Activated CD8-positive, alpha-beta T cell treated with anti-CD3 and anti-CD28 coated beads for 36 hours (primary cell): Measurements from ENCODE around the gene PRR13. TPM values are rescaled to one million over a fixed set of nuclear protein-coding genes. Genes with fewer than 3 reads are reported as not detected.
A peak's percentile ranks its signal among the peaks of the same experiment; 100 is the strongest.
"Not testable (repeated sequence)": the region's sequence is repeated elsewhere in the genome, so short reads cannot be mapped to it uniquely, and the experiment has no call there.

ENCODE experiments used
- ATAC-seq: fragments of 200-7000 bp; cut with Tn5 transposase; one replicate; pipeline ENCODE4 v1.10.0; 2021; ENCODE audit warnings: mild to moderate bottlenecking, moderate library complexity
- CTCF ChIA-PET: fragments of 350-600 bp; sonication (Branson Sonifier 250); formaldehyde crosslinking; loops from one replicate; lab custom pipeline; 2021; ENCODE audit warnings: antibody characterized with exemption; lab: Charles Lee
- POLR2A ChIA-PET: fragments of 350-600 bp; sonication (Branson Sonifier 250); formaldehyde crosslinking; loops from one replicate; lab custom pipeline; 2021; ENCODE audit warnings: antibody characterized with exemption; lab: Charles Lee
- DNase-seq: peaks from one replicate; pipeline ENCODE4 v3.0.0-alpha.2; 2020
- H3K27ac Mint-ChIP-seq: one replicate; pipeline ENCODE4 v1.8.0; 2021; ENCODE audit warnings: mild to moderate bottlenecking, mixed read lengths
- H3K27me3 Mint-ChIP-seq: one replicate; pipeline ENCODE4 v1.8.0; 2021; ENCODE audit warnings: mixed read lengths
- H3K36me3 Mint-ChIP-seq: one replicate; pipeline ENCODE4 v1.8.0; 2021; ENCODE audit warnings: low read depth, mixed read lengths
- H3K4me1 Mint-ChIP-seq: one replicate; pipeline ENCODE4 v1.8.0; 2021; ENCODE audit warnings: low read depth, mixed read lengths
- H3K4me3 Mint-ChIP-seq: one replicate; pipeline ENCODE4 v1.8.0; 2021; ENCODE audit warnings: mild to moderate bottlenecking, moderate library complexity, mixed read lengths
- H3K9me3 Mint-ChIP-seq: one replicate; pipeline ENCODE4 v1.8.0; 2021; ENCODE audit warnings: mixed read lengths
- intact Hi-C: fragments of 100-400 bp; cut with micrococcal nuclease; formaldehyde crosslinking; loops from one replicate; pipeline ENCODE4 v1.10.0; 2022
- total RNA-seq, 2 experiments: library from RNA; stranded (reverse); gene quantifications; one replicate each; pipeline ENCODE4 v1.2.3, GENCODE V29; 2021
- TF ChIP-seq, protein P1 (sequence below): fragments of 200-600 bp; IDR thresholded peaks from one replicate; pipeline ENCODE4 v1.8.0; 2022; ENCODE audit warnings: antibody characterized with exemption, mild to moderate bottlenecking

PRR13 gene
- total RNA-seq, 2 experiments from 2014 or later: 167 to 187 TPM

DNA sequence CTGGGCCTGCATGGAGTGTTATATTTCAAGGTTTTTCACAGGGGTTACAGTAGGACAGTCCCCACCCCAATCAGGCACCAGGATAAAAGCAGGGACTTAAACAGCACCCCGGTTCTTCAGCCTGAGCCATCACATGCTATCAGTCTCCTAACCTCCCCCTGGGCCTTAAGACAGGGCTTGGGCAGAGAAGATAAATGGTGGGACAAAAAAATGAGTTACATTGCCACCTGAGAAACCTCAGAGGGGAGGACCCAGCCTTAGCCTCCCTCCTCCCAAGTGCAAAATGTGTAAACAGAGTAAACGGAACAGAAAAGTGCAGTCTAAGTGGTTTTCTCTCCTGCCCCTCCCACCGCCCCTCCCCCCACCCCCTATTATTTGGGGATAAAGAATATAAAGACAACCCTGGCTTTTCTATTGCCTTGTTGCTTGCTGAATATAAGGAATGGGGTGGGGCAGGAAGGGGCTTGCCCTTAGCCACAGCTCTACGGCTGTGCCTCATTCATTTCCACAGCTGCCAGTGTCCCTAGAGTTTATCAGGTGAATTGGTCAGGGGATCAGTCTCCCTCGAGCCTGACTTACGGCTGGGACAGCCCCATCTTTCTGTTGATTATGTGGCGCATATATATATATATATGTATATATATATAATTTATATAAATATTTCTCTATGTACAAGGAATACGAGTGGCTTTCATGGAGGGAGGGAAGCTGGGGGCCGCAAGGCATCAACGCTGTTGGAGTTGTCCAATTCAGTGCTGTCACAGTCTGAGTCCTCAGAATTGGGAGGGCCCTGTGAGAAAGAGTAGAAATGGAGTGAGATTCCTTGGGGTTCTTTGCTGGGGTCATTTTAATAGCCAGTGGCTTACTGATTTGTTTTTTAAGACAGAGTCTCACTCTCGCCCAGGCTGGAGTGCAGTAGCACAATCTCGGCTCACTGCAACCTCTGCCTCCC lies 39.2 kb downstream of the PRR13 start:
- Mint-ChIP-seq H3K27me3 (no peaks in the 10 kb centered on the region), H3K4me1 (peaks cover 20% of the 10 kb centered on the region), H3K27ac (no peak overlapping the region), H3K36me3 (peaks cover 47% of the 10 kb centered on the region), H3K4me3 (no peak overlapping the region), H3K9me3 (no peaks in the 10 kb centered on the region)
- ChIA-PET POLR2A (interaction anchor here (1.1 to 54.1 kb wide), 5 partner anchors 6 to 181 kb away, joined by 3 to 1494 read pairs (median 4); partner anchors contain the start of genes MAP3K12, MYG1, NPFF and PCBP2), CTCF (interaction anchor here (1.0 to 1.6 kb wide), 5 partner anchors 7 to 184 kb away, joined by 4 to 13 read pairs (median 5); no protein-coding TSS in a partner anchor)
- no peak for DNase-seq
- TF ChIP-seq, protein P1, sequence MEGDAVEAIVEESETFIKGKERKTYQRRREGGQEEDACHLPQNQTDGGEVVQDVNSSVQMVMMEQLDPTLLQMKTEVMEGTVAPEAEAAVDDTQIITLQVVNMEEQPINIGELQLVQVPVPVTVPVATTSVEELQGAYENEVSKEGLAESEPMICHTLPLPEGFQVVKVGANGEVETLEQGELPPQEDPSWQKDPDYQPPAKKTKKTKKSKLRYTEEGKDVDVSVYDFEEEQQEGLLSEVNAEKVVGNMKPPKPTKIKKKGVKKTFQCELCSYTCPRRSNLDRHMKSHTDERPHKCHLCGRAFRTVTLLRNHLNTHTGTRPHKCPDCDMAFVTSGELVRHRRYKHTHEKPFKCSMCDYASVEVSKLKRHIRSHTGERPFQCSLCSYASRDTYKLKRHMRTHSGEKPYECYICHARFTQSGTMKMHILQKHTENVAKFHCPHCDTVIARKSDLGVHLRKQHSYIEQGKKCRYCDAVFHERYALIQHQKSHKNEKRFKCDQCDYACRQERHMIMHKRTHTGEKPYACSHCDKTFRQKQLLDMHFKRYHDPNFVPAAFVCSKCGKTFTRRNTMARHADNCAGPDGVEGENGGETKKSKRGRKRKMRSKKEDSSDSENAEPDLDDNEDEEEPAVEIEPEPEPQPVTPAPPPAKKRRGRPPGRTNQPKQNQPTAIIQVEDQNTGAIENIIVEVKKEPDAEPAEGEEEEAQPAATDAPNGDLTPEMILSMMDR: no peak
- intact Hi-C loops: no loop called here
- ATAC-seq: no peak

DNA sequence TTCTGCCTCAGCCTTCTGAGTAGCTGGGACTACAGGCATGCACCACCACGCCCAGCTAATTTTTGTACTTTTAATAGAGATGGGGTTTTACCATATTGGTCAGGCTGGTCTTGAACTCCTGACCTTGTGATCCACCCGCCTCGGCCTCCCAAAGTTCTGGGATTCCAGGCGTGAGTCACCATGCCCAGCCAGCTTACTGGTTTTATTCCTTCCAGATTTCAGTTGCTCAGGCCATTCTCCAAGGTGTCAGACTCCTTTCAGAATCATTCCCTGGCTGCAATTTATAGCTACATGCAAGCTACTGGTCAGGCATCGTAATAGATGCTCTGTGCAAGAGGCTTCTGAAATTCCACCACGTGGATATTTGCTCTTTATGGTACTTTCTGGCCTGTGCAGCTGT lies 39.9 kb downstream of the PRR13 start:
- ATAC-seq, H3K9me3 Mint-ChIP-seq, intact Hi-C loops, H3K27ac Mint-ChIP-seq, H3K4me3 Mint-ChIP-seq, DNase-seq, H3K27me3 Mint-ChIP-seq: not testable (repeated sequence)
- CTCF ChIA-PET: interaction anchor here (0.9 to 1.7 kb wide), 10 partner anchors 8 to 185 kb away, joined by 3 to 13 read pairs (median 4); partner anchors contain the start of genes AAAS, MAP3K12 and TARBP2
- Mint-ChIP-seq H3K4me1 (peaks cover 17% of the 10 kb centered on the region), H3K36me3 (peaks cover 41% of the 10 kb centered on the region)
- POLR2A ChIA-PET: interaction anchor here (1.1 to 54.1 kb wide), 7 partner anchors 6 to 182 kb away, joined by 3 to 1494 read pairs (median 4); partner anchors contain the start of genes MAP3K12, MYG1, NPFF and PCBP2

DNA sequence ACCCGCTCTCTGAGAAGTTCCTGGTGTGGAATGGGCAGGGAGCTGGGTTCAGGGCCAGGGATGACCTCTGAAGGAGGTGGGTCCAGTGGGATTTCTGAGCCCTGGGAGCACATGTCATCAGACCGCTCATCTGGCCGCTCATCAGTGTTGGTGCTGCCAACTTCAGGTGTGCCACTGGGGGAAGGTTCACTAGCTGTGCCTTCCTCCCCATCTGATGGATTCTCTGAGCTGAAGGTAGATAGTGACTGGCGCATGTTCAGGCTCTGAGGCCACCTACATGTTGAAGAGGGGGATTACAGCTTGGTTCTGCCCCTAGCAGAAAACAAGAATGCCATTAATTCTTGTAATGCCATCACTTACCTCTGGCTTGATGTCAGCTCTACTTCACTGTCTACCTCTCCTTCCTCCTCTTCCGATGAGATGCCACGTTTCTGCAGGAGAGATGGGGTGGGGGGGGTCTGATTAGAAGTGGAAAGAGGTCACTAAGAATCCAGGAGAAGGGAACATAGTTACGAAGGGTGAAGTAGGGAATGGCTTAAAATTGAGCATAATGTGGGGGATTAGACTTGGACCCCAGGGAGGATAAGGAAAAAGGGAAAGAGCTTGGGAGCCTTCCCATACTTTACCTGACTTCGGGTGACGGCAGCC lies 40.5 kb downstream of the PRR13 start:
- ATAC-seq: peak; percentile 53
- DNase-seq: peak; percentile 20
- Mint-ChIP-seq H3K36me3 (peaks cover 37% of the 10 kb centered on the region), H3K27me3 (no peaks in the 10 kb centered on the region), H3K4me1 (peaks cover 16% of the 10 kb centered on the region), H3K27ac (peak overlapping the region; percentile 61), H3K9me3 (no peaks in the 10 kb centered on the region), H3K4me3 (no peak overlapping the region)
- CTCF ChIA-PET: interaction anchor here (0.9 to 1.7 kb wide), 10 partner anchors 8 to 186 kb away, joined by 3 to 13 read pairs (median 4); partner anchors contain the start of genes AAAS, MAP3K12 and TARBP2
- intact Hi-C loops: no loop called here
- TF ChIP-seq, protein P1: peak; percentile 28
- POLR2A ChIA-PET: interaction anchor here (1.1 to 54.1 kb wide), 6 partner anchors 5 to 157 kb away, joined by 3 to 1494 read pairs (median 4); partner anchors contain the start of genes MAP3K12, NPFF, PCBP2 and PRR13

DNA sequence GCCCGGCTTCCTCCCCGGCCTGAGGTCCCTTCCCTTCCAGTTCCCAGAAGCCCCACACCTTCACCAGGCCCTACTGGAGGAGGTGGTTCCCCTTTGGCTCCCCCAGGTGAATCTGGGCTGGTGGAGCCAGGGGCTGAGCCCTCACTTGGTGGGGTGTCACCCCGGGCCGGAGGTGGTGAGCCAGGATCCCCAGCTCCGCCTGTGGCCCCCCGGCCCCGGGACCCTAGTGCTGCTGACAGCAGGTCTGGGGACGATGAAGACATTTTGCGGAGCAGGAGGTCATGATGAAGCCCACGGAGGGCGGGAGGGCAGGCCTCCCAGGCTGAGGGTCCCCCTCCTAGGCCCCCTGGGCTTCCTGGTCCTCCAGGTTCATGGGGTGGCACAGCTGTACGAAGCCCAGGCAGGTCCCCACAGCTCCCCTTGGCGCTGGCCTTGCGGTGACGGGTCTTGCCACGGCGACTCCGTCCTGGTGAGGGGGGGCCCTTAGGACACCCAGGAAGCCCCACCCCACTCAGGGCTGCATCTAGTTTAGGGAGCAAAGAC lies 41.2 kb downstream of the PRR13 start:
- POLR2A ChIA-PET: interaction anchor here (1.1 to 54.1 kb wide), 6 partner anchors 4 to 158 kb away, joined by 3 to 1494 read pairs (median 4); partner anchors contain the start of genes MAP3K12, NPFF, PCBP2 and PRR13

More for the DNA sequence above, 41.2 kb downstream of the PRR13 start:
- TF ChIP-seq, protein P1: no peak
- ATAC-seq (no peak), DNase-seq (no peak)
- CTCF ChIA-PET: interaction anchor here (0.9 to 1.7 kb wide), 6 partner anchors 9 to 162 kb away, joined by 3 to 13 read pairs (median 4); partner anchors contain the start of genes AAAS and MAP3K12
- Mint-ChIP-seq H3K4me1 (peaks cover 19% of the 10 kb centered on the region), H3K36me3 (peaks cover 34% of the 10 kb centered on the region), H3K27me3 (no peaks in the 10 kb centered on the region), H3K9me3 (no peaks in the 10 kb centered on the region), H3K27ac (no peak overlapping the region), H3K4me3 (no peak overlapping the region)
- intact Hi-C loops: no loop called here
